EH (cell line): ENCODE measurements around the gene AREL1.

Source experiments
- DNase-seq: peaks from one replicate; pipeline ENCODE4 v3.0.0-alpha.2; 2015; ENCODE audit warnings: low read depth

Gene AREL1

GRCh38 chr14:74611650-74612349, 101.1 kb downstream of the AREL1 start, which contains the start of gene LTBP2:
LTBP2 (minus strand) TSS chr14:74612237; CDS start chr14:74611944, 293 bp downstream.
- peak; percentile 50 for DNase-seq
